T-helper 2 cell (primary cell): Measurements from ENCODE around the gene THTPA.
"Not testable (repeated sequence)": the region's sequence is repeated elsewhere in the genome, so short reads cannot be mapped to it uniquely, and the experiment has no call there.

Source experiments
- DNase-seq, 5 experiments: peaks; one replicate each; pipeline versions ENCODE4 v3.0.0 to v3.0.0-alpha.2; 2012 to 2022

Gene THTPA

DNA sequence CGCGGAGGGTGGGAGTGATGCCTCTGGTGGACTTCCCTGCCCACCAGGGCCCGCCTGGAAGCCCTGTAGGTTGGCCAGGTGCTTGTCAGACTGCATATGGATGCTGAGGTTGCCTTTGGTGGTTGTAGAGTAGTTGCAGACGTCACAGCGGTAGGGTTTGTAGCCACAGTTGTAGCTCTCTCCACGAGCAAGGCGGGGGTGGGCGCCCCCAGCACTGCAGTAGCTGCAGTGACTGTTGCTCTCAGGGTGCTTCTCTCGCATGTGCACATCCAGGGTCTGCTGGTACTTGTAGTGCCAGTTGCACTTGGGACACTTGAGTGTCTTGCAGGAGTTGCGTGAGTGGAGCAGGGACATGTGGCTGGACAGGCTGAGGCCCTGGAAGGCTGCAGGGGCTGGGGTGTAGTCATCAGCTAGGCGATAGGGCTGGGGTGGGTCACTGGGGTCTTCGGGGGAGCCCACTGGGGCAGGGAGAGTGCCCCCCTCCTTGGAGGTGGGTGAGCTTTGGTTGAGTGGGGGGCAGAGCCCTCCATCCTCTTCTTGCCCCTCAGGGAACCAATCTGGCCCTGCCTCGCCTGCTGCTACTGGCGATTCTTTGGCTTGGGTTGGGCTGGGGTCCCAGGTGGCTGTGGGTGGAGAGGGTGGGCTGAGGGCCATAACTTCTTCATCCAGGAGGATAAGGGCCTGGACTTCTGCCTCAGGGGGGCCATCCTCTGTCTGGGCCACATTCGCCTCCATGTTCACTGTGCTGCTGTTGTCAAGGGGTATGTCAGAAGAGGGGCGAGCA lies 22.2 kb upstream of the THTPA start:
- DNase-seq, result no peak

DNA sequence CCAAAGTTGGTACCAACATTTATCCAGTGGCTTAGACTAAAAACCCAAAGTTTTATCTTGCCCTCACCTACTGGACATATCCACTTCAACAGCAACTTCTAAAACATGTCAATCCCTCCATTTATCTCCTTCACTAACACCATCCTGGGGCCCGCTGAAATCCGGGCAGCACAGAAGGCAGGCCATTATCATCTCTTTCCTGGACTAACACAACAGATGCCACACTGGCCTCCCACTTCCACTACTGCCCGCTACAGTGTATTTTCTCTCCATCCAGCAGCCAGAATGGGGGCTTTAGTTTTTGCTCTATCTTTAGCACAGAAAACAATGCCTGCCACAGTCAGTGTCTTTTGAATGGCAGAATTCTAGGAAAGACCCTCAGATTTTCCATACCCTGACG lies 20.1 kb upstream of the THTPA start:
- no peak for DNase-seq

DNA sequence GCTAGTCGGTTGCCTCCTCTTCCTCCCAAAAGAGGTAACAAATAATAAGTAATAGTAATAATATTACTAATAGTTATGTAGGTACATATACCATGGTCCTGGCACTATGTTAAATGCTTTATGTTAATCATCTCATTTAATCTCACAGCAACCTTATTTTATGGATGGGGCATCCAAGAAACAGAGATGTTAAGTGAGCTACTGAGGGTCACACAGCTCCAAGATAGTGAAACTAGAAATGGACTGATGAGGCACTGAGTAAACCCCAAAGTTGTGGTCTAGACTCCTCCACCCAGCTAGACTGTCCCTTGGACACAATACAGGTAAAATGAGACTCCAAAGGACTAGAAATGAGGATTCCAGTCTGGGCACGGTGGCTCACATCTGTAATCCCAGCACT lies 19.6 kb upstream of the THTPA start:
- DNase-seq, result no peak

DNA sequence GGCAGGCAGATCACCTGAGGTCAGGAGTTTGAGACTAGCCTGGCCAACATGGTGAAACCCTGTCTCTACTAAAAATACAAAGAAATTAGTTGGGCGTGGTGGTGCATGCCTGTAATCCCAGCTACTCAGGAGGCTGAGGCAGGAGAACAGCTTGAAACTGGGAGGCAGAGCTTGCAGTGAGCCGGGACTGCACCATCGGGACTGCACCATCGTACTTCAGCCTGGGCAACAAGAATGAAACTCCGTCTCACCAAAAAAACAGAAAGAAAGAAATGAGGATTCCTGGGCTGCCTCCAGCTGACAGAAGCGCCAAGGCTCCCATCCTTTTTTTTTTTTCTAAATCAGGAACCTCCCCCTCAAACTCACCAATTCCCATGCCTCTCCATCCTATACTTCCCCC lies 19.2 kb upstream of the THTPA start:
- not testable (repeated sequence) for DNase-seq

DNA sequence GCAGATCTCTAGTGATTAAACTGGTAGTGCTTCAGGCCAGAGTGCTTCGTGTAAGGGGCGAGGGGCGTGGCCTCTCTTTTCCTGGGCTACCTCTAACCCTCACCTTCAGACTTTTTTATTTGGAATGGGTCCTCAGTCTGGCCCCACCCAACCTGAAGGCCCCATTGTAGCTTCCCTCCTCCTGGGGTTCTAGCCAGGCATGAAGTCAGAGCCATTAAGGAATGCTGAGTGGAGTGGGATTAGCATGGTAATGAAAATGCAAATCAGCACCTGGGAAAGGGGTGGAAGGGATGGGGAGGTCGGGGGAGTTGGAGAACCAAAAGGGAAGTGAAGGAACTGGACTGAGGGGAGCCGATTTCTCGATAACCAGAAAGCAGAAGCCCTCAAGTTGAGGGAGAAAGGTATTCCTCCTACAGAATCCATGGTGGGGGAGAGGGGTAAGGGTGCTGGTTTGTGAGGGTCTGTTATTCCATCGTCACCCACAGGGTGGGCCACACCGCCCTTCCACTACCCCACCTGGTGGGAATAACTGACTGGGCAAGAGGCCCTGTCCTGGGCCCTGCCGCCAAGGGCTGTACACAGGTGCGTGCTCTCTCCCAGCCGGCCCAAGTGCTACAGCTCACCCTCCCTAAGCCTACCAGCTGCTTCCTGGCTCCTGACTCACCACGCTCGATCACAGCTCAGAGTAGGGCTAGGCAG lies 18.6 kb upstream of the THTPA start:
- DNase-seq, result no peak

DNA sequence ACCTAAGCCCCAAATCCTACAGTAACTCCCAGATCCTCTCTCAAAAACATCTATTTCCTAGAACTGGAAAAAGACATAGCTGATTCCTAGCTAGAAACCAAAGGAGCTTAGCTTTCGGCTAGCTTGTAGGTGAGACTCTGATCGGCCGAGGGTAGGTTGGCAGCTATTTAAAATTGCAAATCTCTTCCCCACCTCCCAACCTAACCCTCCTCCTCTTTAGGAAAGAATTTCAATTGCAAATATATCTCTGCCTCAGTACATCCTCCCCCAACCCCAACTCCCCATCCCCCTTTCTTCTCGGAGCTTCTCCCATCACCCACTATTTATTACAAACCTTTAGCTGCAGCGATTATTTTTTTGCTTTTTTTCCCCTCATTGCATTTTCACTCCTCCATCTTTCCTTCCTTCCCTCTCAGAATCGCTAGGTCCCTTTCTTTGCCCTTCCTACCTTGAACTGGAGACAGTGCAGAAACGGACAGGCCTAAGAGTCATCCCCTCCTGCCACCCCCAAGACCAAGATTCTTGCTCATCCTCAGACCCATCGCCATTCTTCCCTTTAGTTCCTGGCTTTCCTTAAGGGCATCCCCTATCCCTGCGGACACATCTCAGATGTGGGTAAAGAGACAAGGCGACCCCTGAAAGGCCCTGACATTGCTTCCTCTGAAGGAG lies 17.9 kb upstream of the THTPA start:
- no peak for DNase-seq

DNA sequence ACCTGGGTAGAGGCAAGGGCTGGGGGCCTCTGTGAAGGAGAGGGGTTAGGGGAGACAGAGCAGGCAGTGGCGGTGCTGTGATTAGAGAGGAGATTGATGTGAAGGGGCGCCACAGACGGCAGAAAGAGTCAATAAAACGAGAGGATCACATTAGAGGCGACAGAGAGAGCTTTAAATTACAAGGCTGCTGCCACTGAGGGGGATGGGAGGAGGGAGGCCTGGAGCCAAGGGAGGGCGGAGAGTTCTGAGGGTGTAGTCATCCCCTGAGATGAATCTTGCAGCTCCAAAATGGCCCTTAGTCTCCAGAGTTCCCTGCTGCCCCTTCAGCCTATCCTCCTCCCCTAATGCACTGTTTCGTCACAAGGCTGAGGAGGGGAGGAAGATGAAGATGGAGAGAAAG lies 17.3 kb upstream of the THTPA start:
- no peak for DNase-seq

DNA sequence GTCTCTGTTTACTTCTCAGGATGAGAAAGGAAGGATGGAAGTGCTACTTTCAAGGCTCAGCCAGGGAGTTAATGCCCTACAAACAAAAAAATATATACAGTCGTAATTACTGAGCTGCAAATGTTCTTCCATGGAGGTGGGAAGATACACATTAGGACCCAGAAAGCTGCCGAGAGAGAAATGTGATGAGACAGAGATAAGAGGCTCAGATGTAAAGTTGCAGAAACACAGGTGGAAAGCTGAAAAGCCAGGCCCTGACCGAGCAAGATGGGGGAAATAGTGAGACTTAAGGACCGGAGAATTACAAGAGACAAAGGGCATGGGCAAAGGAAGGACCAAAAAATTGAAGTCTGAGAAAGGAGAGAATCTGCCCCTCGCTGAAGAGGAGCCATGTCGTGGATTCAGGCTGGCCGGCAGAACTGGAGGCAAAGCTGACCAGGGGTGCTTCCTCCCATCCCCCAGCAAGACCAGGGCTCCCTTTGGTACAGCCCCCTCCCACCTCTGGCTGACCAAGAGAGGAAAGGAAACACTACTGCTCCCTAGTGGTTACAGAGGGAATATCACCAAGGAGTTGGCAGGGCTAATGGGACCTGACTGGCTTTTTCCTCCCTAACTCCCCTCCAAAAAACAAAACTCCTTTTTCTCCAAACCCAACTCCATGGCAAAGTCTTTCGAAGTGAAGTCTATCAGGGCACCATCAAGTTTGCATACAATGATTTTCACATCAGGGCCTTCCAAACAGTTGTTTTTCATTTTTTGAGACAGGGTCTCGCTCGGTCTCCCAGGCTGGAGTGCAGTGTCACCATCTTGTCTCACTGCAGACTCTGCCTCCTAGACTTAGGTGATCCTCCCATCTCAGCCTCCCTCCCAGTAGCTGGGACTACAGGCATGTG lies 16.6 kb upstream of the THTPA start:
- DNase-seq, result peak in 2 of 5 experiments; percentile 24 to 32

DNA sequence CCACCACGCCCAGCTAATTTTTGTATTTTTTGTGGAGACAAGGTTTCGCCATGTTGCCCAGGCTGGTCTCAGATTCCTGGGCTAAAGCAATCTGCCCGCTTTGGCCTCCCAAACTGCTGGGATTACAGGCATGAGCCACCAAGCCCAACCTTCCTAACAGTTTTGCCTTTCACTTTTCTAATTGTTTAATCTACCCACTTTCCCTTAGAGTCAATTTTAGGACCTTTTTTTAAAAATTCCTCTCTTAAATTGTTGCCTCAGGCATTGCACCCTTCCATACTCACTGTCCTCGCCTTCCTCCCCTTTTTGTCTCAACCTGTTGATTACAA lies 16.0 kb upstream of the THTPA start:
- DNase-seq, result no peak

DNA sequence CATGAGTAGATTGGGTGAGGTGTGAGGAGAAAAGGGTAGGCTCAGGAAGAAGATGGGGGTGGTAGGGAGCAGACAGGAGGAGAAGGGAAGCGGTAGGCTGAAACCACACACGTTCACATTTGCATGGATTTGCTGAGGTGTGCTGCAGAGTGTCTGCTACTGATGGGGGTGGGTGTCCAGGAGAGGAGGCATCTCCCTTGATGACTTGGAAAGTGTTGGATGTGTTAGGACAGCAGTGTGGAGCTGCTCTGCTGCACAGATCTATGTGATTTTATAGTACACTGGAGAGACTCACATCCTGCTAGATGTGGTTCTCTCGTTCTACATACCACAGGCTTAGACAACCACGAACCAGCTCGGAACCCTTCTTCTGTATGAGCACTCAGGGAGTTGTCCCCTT lies 13.8 kb upstream of the THTPA start:
- no peak for DNase-seq

DNA sequence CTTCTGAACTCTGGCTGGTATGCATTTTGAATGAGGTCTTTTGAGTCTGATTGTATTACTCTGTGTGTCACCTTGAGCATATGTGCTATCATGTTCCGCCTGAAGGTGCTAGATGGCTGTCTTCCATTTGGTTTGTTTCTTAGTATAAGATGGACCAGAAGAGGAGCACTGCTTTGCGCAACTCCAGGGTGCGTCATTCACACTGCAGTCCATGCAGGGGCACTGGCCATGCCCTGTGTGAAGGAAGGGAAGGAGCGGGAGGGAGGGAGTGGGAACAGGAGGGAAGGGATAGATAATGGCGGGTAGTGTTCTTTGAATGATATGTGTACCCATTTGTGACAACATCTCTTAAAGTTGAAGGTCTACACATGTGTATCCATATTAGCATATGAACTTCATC lies 12.7 kb upstream of the THTPA start:
- DNase-seq, result no peak

DNA sequence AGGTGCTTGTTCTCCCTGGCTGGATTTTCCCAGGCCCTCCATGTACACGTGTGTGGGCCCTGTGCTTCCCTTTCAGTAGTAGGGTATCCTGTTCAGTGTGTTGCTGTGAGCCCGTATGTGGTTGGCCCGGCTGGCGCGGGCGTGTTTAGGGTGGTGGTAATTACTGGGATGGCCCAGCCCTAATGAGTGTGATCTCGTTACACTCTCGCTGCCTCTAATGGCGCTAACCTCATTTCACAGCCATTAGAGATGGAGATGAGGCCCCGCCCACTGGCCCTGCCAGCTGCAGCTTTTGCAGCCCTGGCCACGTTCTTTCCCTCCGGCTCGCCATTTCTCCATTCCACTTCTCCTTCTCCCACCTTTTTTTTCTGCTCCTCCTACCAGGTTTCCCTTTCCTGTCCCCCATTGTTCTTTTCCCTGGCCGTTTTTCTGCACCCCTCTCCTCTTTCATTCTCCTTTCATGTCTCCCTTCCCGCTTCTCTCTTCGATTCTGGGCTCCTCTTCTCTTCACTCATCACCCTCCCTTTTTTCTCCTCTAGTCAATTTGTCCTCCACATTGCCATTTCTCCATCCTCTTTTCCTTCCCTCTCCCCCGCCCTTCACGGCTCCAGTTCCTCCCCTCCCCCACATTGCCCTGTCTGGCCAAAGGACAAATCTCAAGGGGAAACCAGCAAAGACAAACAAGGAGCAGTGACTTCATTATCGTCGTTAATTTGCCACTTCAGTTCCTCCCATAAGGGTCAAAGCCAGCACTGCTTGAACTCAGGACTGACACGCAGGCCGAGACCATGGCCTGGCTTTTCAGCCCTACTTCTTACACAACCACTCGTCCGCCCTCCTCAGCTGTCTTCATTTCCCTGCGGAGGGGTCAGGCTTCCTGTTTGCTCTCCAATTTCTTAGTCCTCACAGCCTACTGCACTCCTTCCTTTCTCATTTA lies 11.3 kb upstream of the THTPA start:
- DNase-seq, result no peak

DNA sequence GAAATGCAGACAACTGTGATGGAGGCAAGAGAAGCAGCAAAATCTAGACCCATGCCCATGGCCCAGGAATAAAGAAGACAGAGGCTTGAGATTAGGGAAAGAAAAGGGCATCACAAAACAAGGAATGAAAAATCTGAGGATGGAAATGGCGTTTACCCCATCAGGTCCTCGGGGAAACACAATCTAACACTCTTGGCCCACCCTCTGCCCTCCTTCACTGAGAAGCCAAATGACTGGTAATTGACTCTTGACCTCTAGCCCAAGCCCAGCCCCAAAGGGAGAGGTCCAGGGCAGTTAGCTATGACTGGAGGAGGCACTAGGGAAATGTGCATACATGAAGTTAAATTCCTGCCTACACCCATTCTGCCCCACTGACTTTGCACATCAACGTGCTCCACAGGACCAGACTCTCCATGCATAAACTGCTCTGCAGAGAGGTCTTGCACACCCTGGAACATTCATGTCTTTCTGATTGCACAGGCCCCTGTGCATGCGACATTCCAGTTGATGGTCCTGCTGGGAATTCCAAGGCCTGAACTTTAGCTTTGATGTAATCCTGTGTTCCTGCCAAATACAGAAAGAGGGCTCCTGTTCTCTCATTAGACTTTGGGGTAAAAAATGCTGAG lies 10.2 kb upstream of the THTPA start:
- no peak for DNase-seq

DNA sequence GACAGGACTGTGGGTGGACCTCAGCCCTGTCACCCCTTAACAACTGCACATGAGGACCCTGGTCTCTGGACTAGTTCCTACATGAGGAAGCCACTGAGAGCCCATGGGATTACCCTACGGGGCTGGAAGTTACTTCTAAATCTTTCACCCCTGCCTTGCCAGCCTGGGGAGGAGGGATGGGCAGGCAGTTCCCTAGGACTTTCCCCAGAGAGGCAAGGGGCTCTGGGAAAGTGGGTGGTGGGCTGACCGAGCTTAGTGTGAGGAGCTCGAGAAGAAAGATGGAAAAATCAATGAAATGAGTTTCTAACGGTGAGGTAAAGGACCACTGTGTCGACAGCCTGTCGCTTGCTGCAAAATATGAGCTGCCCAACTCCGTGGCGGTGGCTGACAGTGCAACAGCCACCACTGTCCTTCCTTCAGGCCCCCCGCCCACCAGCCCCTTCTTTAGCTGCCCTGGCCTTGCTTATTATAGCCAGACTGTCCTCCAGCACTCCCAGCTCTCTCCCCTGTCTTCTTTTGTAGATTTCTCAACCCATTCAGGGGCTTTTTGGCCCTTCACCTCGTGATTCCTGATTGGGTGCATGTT lies 9.5 kb upstream of the THTPA start:
- no peak for DNase-seq

DNA sequence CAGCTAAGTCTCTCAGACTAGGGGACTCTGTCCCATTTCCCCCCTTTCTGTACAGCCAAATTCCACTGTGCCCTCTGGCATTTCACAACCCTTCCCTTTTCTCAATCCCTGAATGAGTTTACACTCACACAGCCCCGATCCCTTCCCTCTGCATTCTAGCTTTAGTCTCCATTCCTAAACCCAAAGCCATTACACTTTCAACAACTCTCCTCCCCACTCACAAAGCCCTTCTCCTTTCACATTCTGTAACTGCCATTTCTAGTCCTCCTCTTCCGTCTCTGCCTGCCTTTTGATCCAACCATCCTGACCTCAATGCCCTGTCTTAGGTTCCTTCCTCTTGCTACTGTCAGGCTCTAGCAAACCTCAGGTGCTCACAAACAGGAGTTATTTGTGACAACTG lies 8.1 kb upstream of the THTPA start:
- no peak for DNase-seq

DNA sequence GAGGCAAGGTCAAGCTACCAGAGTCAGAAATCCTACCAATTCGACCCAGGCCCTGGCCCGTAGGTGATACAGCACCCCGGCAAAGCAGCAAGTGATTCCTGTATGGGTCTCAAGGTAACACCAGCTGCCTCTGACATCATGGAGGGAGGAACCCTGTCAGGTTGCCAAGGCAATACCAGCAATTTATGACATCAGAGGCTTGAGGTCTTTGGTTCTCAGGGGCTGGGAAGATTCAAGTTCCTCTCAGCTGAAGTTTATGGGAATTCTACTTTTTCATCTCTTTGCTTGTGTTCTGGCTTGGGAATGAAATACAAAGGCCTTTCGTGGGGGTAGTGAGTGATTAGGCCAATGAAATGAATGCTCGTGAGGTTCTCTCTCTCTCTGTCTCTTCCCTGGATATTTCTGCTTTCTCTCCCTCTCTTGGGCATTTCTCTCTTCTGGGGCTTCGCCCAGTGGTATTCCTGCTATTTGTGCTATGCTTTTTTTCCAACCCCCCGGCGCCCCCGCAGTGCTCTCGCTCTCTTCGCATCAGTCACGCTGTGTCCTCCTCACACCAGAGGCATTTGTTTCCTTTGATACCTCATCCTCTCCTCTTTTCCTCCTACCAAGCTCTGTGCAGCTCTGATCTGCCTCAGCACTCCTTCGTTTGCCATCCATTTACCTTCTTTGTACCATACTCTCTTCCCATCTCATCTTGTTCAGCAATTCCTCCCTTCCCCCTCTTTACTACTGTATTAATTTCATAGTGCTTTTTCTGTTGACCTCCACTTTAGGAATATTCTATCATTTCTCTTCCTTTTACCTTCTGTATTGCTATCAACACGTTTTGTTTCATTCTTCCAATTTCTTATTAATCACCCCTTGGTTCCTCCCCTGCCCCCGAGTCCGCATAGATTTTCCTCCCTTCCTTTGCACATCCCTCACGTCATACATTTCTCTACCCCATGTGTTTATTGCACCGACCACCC lies 7.4 kb upstream of the THTPA start:
- DNase-seq, result no peak

DNA sequence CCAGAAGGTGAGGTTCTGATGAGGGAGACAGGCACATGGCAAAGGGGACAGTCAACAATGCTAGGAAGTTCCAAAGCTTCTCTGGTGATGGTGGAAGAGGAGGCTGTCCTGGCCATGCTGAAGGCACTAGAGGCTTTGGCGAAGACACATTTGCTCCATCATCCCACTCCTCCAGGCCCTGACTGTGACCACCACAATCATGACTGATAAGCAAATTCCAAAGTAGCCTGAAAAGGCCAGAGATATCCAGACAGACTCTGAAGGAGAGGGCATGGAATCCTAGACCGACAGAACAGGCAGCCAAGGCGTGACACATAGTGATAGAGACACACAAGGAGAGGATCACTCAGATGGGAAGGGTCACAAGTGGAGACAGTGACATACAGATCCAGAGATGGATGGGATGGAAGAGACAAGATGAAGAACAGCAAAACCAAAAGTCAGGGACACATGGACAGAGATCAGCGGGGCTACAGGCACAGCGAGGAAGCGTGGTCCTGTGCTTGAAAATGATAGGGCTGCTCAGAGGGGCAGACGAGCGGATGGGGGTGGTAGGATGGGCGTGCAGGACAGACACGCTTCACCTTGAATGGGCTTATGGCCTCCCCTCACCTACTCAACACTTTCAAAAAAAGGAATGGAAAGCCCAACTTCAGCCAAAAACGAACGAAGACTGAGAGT lies 5.8 kb upstream of the THTPA start:
- DNase-seq, result no peak

DNA sequence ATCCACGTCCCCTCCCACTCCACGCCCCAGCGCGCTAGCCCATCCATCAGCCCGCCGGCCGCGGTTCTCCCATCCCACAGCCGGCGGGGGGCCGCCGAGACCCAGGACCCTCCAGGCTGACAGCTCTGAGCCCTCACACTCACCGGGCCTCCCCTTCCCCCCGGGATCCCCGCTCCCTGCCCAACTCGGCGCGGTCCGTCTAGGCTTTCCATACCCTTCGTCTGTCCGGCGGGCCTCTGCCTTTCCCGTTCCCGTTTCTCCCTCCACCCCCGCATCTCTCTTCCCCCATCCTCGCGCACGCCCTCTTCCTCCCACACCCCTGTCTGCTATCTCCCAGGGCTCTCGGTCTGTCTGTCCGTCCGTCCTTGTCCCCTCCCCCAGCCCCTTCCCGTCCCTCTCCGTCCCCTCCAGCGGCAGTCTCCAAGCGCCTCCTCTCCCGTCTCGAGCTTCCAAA lies 5.2 kb upstream of the THTPA start:
- DNase-seq, result no peak
